SK-N-MC (cell line): ENCODE measurements around the gene CCT6A.
"Not testable (repeated sequence)": the region's sequence is repeated elsewhere in the genome, so short reads cannot be mapped to it uniquely, and the experiment has no call there.

Source experiments
- DNase-seq: peaks from one replicate; pipeline ENCODE4 v3.0.0-alpha.2; 2011; ENCODE audit warnings: low read depth, low spot score
- H3K27ac ChIP-seq: fragments of 200-600 bp; sonication (generic); 2 replicates; pipeline ENCODE4 v1.5.1; 2016; ENCODE audit warnings: mixed run types
- H3K36me3 ChIP-seq: fragments of 200-600 bp; sonication (generic); 2 replicates; pipeline ENCODE4 v1.6.1; 2017; ENCODE audit warnings: antibody characterized with exemption, low read length, mixed read lengths; ENCODE audit not compliant: insufficient read depth
- H3K4me3 ChIP-seq: fragments of 200-600 bp; sonication (generic); 2 replicates; pipeline ENCODE4 v1.5.1; 2016
- H3K9ac ChIP-seq: fragments of 200-600 bp; sonication (generic); 2 replicates; pipeline ENCODE4 v1.8.0; 2017; ENCODE audit warnings: mixed run types, mixed read lengths; ENCODE audit not compliant: insufficient read length
- H3K9me3 ChIP-seq: fragments of 200-600 bp; sonication (generic); 2 replicates; pipeline ENCODE4 v1.6.1; 2017; ENCODE audit warnings: low read depth, mild to moderate bottlenecking, antibody characterized with exemption, low read length, moderate library complexity, mixed read lengths
- EZH2 ChIP-seq: fragments of 200-600 bp; sonication (generic); IDR thresholded peaks from one replicate; pipeline ENCODE4 v1.6.1; 2017; ENCODE audit warnings: antibody characterized with exemption
- FOXP2 ChIP-seq: optimal IDR thresholded peaks from 2 replicates; pipeline ENCODE3; 2011; ENCODE audit warnings: mild to moderate bottlenecking, moderate library complexity; ENCODE audit not compliant: insufficient read depth; ENCODE audit errors: extremely low read length, control extremely low read depth
- POLR2AphosphoS5 ChIP-seq: IDR thresholded peaks from 2 replicates; pipeline ENCODE4 v1.6.1; 2012; ENCODE audit warnings: mild to moderate bottlenecking, low read depth, low read length, borderline replicate concordance

CCT6A gene

DNA sequence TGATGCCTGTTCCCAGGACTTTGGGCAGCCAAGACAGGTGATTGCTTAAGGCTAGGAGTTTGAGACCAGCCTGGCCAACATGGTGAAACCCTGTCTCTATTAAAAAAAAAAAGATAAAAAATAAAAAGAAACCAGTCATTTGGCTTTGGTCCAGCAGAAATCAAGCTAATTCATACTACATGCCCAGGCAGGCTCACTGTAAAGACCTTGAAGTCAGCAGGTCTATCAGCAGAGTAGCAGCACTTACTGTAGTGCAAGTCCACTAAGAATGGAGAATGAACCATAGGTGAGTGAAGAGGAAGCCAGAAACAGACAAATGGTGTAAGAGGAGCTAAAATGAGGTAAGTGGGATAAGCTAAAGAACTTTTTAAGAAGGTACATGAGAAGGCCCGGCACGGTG is 25.0 kb upstream of the CCT6A start:
- DNase-seq, result no peak
- TF ChIP-seq POLR2AphosphoS5, result no peak
- no peak for TF ChIP-seq EZH2
- no peak for TF ChIP-seq FOXP2
- no peak overlapping the region for H3K9ac ChIP-seq
- H3K36me3 ChIP-seq, result peaks cover 71% of the 10 kb centered on the region
- no peak overlapping the region for H3K27ac ChIP-seq
- no peak overlapping the region for H3K4me3 ChIP-seq
- no peaks in the 10 kb centered on the region for H3K9me3 ChIP-seq

GRCh38 chr7:56028942-56029630 is 22.5 kb upstream of the CCT6A start:
- Histone ChIP-seq H3K36me3 (peaks cover 69% of the 10 kb centered on the region), H3K9ac (no peak overlapping the region), H3K4me3 (no peak overlapping the region), H3K27ac (no peak overlapping the region), H3K9me3 (no peaks in the 10 kb centered on the region)
- no peak for TF ChIP-seq EZH2
- TF ChIP-seq POLR2AphosphoS5, result no peak
- no peak for TF ChIP-seq FOXP2
- no peak for DNase-seq

GRCh38 chr7:56030340-56030739 is 21.2 kb upstream of the CCT6A start:
- no peaks in the 10 kb centered on the region for H3K9me3 ChIP-seq
- no peak for DNase-seq
- H3K27ac ChIP-seq, result no peak overlapping the region
- TF ChIP-seq EZH2 (no peak), POLR2AphosphoS5 (no peak), FOXP2 (no peak)
- H3K4me3 ChIP-seq, result no peak overlapping the region
- peaks cover 65% of the 10 kb centered on the region for H3K36me3 ChIP-seq
- no peak overlapping the region for H3K9ac ChIP-seq

GRCh38 chr7:56031556-56031955 is 20.0 kb upstream of the CCT6A start:
- not testable (repeated sequence) for DNase-seq

DNA sequence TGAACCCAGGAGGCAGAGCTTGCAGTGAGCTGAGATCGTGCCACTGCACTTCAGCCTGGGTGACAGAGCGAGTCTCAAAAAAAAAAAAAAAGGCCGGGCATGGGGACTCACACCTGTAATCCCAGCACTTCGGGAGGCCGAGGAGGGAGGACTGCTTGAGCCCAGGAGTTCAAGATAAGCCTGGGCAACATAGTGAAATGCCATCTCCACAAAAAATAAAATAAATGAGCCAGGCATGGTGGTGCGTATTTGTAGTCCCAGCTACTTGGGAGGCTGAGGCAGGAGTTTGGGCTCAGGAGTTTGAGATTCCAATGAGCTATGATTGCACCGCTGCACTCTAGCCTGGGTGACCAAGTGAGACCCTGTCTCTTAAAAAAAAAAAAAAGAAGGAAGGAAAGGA is 19.0 kb upstream of the CCT6A start:
- H3K9me3 ChIP-seq, DNase-seq, H3K27ac ChIP-seq: not testable (repeated sequence)
- Histone ChIP-seq H3K4me3 (peak overlapping the region; percentile 81), H3K9ac (peak overlapping the region; percentile 67), H3K36me3 (peaks cover 44% of the 10 kb centered on the region)

More at GRCh38 chr7:56031556-56031955, 20.0 kb upstream of the CCT6A start:
- H3K9me3 ChIP-seq, H3K27ac ChIP-seq, H3K9ac ChIP-seq: not testable (repeated sequence)
- Histone ChIP-seq H3K36me3 (peaks cover 54% of the 10 kb centered on the region), H3K4me3 (peak overlapping the region; percentile 81; the same call in 1 of the 2 replicates)

DNA sequence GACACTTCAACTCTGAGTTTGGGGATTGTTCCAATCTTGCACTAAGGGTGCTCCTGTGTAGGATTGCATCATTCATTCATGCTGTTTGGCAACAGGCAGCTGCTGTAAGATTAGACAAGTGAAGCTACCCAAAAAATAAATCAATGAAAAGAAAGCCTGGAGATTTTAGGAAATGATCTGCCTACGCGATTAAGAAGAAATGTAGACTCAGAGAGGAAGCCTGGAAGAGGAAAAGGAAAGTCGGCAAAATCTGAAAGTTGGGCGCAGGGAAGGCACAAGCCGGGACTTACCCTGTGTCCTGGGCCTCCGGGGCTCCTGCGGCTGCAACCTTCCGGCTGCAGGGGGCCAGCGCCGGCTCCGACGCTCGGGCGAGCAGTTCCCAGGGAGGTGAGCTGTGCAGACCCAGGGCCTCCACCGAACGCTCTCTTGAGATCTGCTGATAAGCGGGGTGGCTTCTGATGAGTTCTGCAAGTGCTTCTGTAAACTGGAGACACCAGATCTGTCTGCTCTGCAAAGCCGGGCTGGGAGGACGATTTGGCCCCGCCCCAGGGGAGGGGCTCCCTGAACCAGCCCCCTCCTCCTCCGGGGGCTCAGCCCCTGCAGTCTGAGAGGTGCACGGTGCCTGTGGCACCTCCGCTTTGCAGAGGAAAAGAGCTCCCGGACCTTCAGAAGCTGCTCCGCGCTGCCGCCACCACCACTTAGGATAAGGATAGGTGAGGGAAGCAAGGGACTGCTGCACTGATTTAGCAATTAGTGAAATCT is 17.7 kb upstream of the CCT6A start:
- Histone ChIP-seq H3K27ac (peak overlapping the region; percentile 82), H3K9me3 (no peaks in the 10 kb centered on the region), H3K4me3 (peak overlapping the region; percentile 81), H3K9ac (peak overlapping the region; percentile 67), H3K36me3 (peaks cover 31% of the 10 kb centered on the region)
- DNase-seq, result no peak
- TF ChIP-seq FOXP2, result no peak
- no peak for TF ChIP-seq EZH2
- TF ChIP-seq POLR2AphosphoS5, result peak; percentile 95

- H3K4me3 ChIP-seq, result no peak overlapping the region
- H3K36me3 ChIP-seq, result 0 out of 2 replicates have a peak, but pooled peaks cover 3% of the 10 kb centered on the region
- TF ChIP-seq EZH2 (no peak), FOXP2 (no peak), POLR2AphosphoS5 (no peak)
- no peaks in the 10 kb centered on the region for H3K9me3 ChIP-seq
- no peak overlapping the region for H3K9ac ChIP-seq
- no peak for DNase-seq
- peak overlapping the region; percentile 36; the same call in 1 of the 2 replicates for H3K27ac ChIP-seq
Measured at GRCh38 chr7:56040730-56041129, 10.8 kb upstream of the CCT6A start.

DNA sequence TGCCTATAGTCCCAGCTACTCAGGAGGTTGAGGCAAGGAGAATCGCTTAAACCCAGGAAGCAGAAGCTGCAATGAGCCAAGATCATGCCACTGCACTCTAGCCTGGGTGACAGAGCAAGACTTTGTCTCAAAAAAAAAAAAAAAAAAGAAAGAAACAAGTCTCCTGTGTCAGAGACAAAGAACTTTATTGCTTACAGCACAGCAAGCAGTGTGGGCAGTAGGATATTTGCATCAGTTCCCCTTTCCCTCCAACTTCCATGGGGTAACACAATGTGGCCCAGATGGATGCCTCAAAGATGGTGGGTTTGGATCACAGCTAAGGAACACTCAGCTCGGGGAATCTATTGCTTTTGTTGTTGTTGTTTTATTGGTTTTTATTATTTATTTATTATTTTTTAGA is 5.8 kb upstream of the CCT6A start:
- DNase-seq, H3K9ac ChIP-seq, H3K27ac ChIP-seq: not testable (repeated sequence)

GRCh38 chr7:56046721-56047445 is 4.7 kb upstream of the CCT6A start:
- Histone ChIP-seq H3K36me3 (0 out of 2 replicates have a peak, but pooled peaks cover 3% of the 10 kb centered on the region), H3K9me3 (no peaks in the 10 kb centered on the region), H3K27ac (peak overlapping the region; percentile 39), H3K9ac (no peak overlapping the region), H3K4me3 (no peak overlapping the region)
- TF ChIP-seq FOXP2, result no peak
- TF ChIP-seq POLR2AphosphoS5, result no peak
- no peak for TF ChIP-seq EZH2
- no peak for DNase-seq

More for the DNA sequence above, 5.8 kb upstream of the CCT6A start:
- not testable (repeated sequence) for H3K9me3 ChIP-seq, H3K36me3 ChIP-seq, H3K4me3 ChIP-seq

- not testable (repeated sequence) for DNase-seq, H3K9ac ChIP-seq, H3K36me3 ChIP-seq, H3K9me3 ChIP-seq, H3K4me3 ChIP-seq
- H3K27ac ChIP-seq, result peak overlapping the region; percentile 39
Measured at GRCh38 chr7:56047446-56048116, 4.0 kb upstream of the CCT6A start.
